Fibroblast of skin of right biceps (primary cell): ENCODE results near the gene AGAP9.
"Not testable (repeated sequence)": the region's sequence is repeated elsewhere in the genome, so short reads cannot be mapped to it uniquely, and the experiment has no call there.

Experiments
- DNase-seq: peaks from one replicate; pipeline ENCODE4 v3.0.0-alpha.2; 2013

The AGAP9 gene

DNA sequence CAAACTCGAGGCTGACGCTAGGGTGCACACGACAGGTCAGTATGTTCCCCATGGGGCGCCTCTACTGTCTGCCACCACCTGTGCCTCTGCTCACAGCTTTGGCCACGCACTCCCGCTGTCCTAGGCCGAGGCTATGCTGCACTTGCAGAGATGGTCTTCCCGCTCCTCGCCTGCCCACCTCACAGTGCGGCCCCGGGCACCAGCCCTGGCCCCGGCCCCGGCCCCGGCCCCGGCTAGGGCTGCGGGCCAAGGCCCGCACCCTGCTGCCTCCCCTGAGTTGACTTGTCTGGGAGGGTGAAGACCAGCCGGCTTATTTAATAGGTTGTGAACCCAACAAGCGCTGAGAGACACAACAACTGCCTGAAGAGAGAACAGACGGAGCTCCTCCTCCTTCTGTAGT, at the start of gene AGAP9:
TSS of gene AGAP9 (minus strand) at position 164 of the 400 bp plus-strand sequence. CDS start at position 52, 112 bp downstream.
- DNase-seq = not testable (repeated sequence)

GRCh38 chr10:47571138-47571912, 47.9 kb upstream of the AGAP9 start:
- not testable (repeated sequence) for DNase-seq

GRCh38 chr10:47566757-47567156, 43.3 kb upstream of the AGAP9 start:
- not testable (repeated sequence) for DNase-seq

- not testable (repeated sequence) for DNase-seq
Measured at GRCh38 chr10:47566108-47566699, 42.8 kb upstream of the AGAP9 start.

DNA sequence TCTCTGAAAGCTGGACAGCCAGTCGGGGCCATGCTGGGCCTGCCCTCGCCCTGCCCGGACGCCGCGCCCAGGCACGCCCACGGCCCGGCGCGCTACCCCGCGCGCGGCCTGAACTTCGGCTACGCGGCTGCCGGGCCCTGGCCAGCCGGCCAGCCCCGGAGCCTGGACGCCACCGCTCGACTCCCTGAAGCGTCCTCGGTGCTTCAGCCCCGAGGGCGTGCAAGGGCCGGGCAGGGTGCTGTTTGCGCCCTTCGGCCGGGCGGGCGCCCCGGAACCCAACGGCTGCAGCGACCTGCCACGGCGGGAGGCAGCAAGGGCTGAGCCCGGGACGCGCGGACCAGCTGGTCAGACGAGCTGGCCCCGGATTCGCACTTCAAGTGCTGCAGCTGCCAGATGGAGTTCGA, 42.1 kb upstream of the AGAP9 start:
- not testable (repeated sequence) for DNase-seq

GRCh38 chr10:47564953-47565352, 41.5 kb upstream of the AGAP9 start:
- not testable (repeated sequence) for DNase-seq

- DNase-seq = not testable (repeated sequence)
Measured at GRCh38 chr10:47564318-47564717, 40.9 kb upstream of the AGAP9 start.

- DNase-seq = not testable (repeated sequence)
Measured at GRCh38 chr10:47560452-47560851, 37.0 kb upstream of the AGAP9 start.

- peak; percentile 13 for DNase-seq
Measured at GRCh38 chr10:47559718-47560308, 36.4 kb upstream of the AGAP9 start.

DNA sequence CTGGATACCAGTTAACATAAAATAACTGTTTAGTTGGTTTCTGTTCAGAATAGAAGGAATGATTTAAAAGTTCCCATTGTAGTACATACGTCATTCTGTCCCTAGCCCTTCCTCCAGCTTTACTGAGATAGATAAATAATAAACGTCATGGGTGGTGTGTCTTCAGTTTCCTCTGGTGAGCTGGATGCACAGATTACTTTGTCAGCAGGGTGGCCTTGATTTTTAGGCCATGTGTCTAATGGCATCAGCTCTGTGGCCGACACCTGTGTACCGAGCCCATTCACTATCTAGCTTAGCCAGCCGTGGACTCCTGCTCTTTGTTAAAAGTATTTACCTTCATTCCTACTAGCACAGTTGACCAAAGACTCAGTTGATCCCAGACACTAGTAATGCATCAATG, 34.7 kb upstream of the AGAP9 start:
- DNase-seq = peak; percentile 67

GRCh38 chr10:47557616-47558015, 34.2 kb upstream of the AGAP9 start:
- peak; percentile 64 for DNase-seq

GRCh38 chr10:47555334-47555733, 31.9 kb upstream of the AGAP9 start:
- DNase-seq = not testable (repeated sequence)

- not testable (repeated sequence) for DNase-seq
Measured at GRCh38 chr10:47554552-47554951, 31.1 kb upstream of the AGAP9 start.

DNA sequence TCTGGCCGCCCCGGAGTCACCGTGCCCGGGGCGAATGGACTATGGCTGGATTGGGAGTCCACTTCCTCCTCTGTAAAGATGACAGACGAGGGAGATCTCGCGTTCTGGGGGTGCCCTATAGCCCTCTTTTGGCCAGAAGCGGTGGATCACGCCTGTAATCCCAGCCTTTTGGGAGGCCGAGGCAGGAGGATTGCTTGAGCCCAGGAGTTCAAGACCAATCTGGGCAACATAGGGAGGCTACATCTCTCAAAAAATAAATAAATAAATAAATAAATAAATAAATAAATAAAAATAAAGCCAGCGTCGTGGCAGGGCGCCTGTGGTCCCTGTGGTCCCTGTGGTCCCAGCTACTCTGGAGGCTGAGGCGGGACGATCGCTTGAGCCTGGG, 30.4 kb upstream of the AGAP9 start:
- not testable (repeated sequence) for DNase-seq

DNA sequence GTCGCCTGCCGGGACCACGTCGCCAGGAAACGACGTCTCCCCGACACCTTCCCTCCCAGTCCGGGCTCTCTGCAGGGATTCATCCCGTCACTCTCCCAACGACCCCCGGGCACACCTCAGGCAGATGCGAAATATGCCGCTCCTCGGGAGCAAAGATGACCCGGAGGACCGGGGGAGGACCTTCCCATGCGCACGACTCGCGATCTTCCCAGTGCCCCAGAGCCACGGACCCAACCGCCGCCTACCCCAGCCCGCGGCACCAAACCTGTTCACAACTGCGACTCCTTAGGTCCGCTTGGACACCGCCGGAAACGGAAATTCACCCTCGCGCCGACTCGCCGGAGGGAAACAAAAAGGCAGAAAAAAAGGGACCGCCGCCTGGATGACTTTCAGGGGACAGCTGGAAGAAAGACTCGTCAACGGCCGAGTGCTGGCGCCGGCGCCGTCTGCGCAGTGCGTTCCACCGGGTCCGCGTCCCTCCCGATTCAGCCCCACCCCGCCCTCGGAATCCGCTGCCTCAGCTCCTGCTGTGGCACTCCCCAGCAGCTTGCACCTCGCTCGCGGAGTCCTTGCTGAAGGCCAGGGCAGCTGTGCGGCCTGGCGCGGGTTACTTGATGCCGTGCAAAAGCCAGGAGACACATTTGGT, 29.9 kb upstream of the AGAP9 start:
- peak; percentile 82 for DNase-seq

DNA sequence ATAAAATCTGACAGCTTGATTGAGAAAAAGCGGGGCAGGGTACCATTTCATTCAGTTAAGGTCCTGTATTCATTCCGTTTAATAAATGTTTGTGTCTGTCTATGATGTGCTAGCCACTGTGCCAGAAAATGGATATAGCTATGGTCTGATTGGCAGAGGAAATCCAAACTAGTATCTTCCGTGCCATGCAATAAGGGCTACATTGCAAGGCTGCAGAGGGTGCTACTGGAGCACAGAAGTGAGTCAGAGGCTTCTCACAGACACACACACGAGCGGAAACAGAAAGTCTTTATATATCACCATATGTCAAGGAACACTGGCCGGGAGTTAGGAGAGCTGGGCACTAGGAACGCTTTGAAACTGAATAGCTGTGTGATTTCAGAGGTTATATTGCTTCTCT, 29.3 kb upstream of the AGAP9 start:
- peak; percentile 73 for DNase-seq

DNA sequence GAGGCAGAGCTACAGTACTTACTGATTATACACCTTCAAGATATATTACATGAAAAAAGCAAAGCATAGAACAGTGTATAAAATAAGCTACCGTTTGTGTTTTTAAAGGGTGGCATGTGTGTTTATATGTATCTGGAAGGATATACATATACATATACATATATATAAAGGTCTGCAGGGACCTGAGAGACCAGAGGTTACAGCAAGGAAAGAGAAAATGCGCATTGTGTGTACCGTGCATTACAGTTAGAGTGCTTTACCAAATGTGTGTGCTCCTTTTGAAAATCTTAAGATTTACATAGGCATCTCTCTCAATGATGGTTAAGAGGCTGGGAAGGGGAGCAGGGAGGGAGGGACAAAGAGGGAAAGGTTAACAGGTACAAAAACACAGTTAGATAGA, 23.8 kb upstream of the AGAP9 start:
- DNase-seq = not testable (repeated sequence)

GRCh38 chr10:47536430-47536829, 13.0 kb upstream of the AGAP9 start:
- not testable (repeated sequence) for DNase-seq

DNA sequence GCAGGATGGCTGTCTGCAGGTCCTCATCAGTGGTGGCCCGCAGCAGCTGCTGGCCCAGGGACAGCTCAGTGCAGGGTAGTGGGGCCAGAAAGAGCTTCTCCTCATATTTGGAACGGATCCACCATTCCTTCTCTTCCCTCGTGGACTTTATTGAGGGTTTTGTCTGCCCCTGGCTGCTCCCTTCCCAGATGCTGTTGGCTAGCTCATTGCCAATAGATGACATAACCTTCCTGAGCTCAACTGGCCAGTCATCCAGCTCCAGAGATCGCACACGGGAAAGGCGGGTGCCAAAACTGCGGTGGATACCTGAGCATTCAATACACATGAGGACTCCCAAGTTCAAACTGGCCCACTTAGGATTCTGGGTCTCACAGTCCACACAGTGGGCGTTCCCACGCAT, 21.1 kb downstream of the AGAP9 start:
- not testable (repeated sequence) for DNase-seq

- not testable (repeated sequence) for DNase-seq
Measured at GRCh38 chr10:47494226-47494625, 29.2 kb downstream of the AGAP9 start.

GRCh38 chr10:47491600-47491999, 31.8 kb downstream of the AGAP9 start, which contains the start of gene FAM25G:
FAM25G (minus strand) TSS chr10:47491700; CDS start chr10:47491674, 26 bp downstream.
- not testable (repeated sequence) for DNase-seq

DNA sequence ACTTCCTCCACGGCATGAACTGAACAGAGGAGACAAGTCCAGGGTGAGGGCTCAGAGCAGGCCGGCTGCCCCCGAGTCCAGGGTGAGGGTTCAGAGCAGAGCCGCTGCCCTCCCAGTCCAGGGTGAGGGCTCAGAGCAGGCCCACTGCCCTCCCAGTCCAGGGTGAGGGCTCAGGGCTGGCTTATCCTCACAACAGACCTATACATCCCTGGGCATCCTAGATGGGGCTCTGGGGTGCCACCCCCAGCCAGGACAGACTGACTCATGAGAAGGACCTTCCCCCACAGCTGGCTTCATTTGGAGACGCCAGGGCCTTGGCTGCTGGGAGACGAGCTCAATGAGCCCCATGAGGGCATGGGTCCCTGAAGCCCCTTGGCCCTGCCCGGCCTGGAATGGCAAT, 33.8 kb downstream of the AGAP9 start:
- DNase-seq = not testable (repeated sequence)

- peak; percentile 71 for DNase-seq
Measured at GRCh38 chr10:47485943-47486342, 37.5 kb downstream of the AGAP9 start.
